Measurements from ENCODE around the gene LIPG.

- TF ChIP-seq PATZ1 (CRISPR knock-in tag; IDR thresholded peaks at IDR 0.05; ENCODE audit: borderline replicate concordance), result no peak
- TF ChIP-seq TCF4 (CRISPR knock-in tag; IDR thresholded peaks at IDR 0.05; ENCODE audit: borderline replicate concordance), result no peak
- TF ChIP-seq ZNF8 (CRISPR knock-in tag; IDR thresholded peaks at IDR 0.05), result no peak
- no peak for TF ChIP-seq RARB (CRISPR knock-in tag; IDR thresholded peaks at IDR 0.05)
- TF ChIP-seq ZNF565 (CRISPR knock-in tag; conservative IDR thresholded peaks at IDR 0.05; ENCODE audit: low read depth), result no peak
- TF ChIP-seq CSRNP3 (CRISPR knock-in tag; IDR thresholded peaks at IDR 0.05), result no peak
- TF ChIP-seq GLIS3 (CRISPR knock-in tag; IDR thresholded peaks at IDR 0.05), result no peak
- TF ChIP-seq ZC3H10 (CRISPR knock-in tag; IDR thresholded peaks at IDR 0.05), result no peak
- no peak for TF ChIP-seq TSHZ2 (CRISPR knock-in tag; IDR thresholded peaks at IDR 0.05)
- no peak for TF ChIP-seq CSDC2 (CRISPR knock-in tag; IDR thresholded peaks at IDR 0.05)
- TF ChIP-seq ISL1 (CRISPR knock-in tag; IDR thresholded peaks at IDR 0.05), result no peak
- TF ChIP-seq ZNF70 (CRISPR knock-in tag; IDR thresholded peaks at IDR 0.05), result no peak
- TF ChIP-seq OSR1 (CRISPR knock-in tag; IDR thresholded peaks at IDR 0.05), result no peak
These were observed 15.1 kb upstream of the LIPG start for GRCh38 chr18:49546719-49547273.

All from SK-N-SH treated with all-trans-retinoic acid at 6 μM for 48 hours (cell line).